ENCODE data around the gene CES5A.

GRCh38 chr16:55822280-55822810 is 52.8 kb downstream of the CES5A start:
- TF ChIP-seq POLR2A (IDR thresholded peaks at IDR 0.05; ENCODE audit: low read depth, low read length): no peak
- TF ChIP-seq JUND (IDR thresholded peaks at IDR 0.05; ENCODE audit: low read depth, low read length): no peak
- no peak for TF ChIP-seq EP300 (IDR thresholded peaks at IDR 0.05; ENCODE audit: borderline replicate concordance in 1 of 2, control insufficient read depth in 1 of 2, low read depth in 2 of 2, low read length in 2 of 2)
- TF ChIP-seq REST (IDR thresholded peaks at IDR 0.05; ENCODE audit: low read depth, low read length): no peak
- TF ChIP-seq PRDM15 (CRISPR knock-in tag; IDR thresholded peaks at IDR 0.05): no peak
- TF ChIP-seq ZNF274 (IDR thresholded peaks at IDR 0.05; ENCODE audit: insufficient read depth, insufficient read length): no peak
- TF ChIP-seq YY1 (IDR thresholded peaks at IDR 0.05; ENCODE audit: low read depth, low read length): no peak
- TF ChIP-seq GATAD2B (conservative IDR thresholded peaks at IDR 0.05; ENCODE audit: low read depth): no peak
- no peak for TF ChIP-seq CEBPZ (IDR thresholded peaks at IDR 0.05; ENCODE audit: low read depth, low read length)
- no peak for TF ChIP-seq POLR2AphosphoS5 (IDR thresholded peaks at IDR 0.05; ENCODE audit: low read length)
- TF ChIP-seq POLR2AphosphoS2 (IDR thresholded peaks at IDR 0.05; ENCODE audit: low read depth, low read length): no peak
- no peak for TF ChIP-seq CREB1 (IDR thresholded peaks at IDR 0.05; ENCODE audit: low read depth)
